WTC11 (cell line): ENCODE results near the gene EML4. TPM values are rescaled to one million over a fixed set of nuclear protein-coding genes. Genes with fewer than 3 reads are reported as not detected.
"Not testable (repeated sequence)": the region's sequence is repeated elsewhere in the genome, so short reads cannot be mapped to it uniquely, and the experiment has no call there.

Source experiments
- ATAC-seq: fragments of 200-7000 bp; cut with Tn5 transposase; 2 replicates; pipeline ENCODE4 v1.10.0; 2021; ENCODE audit warnings: mild to moderate bottlenecking, moderate library complexity
- CTCF ChIA-PET: fragments of 300-600 bp; sonication (Branson Sonifier 250); formaldehyde crosslinking; loops from one replicate; lab custom pipeline; 2021; ENCODE audit warnings: antibody characterized with exemption; lab: Charles Lee
- POLR2A ChIA-PET: fragments of 350-600 bp; sonication (Branson Sonifier 250); formaldehyde crosslinking; loops from one replicate; lab custom pipeline; 2021; ENCODE audit warnings: antibody characterized with exemption; lab: Charles Lee
- DNase-seq: peaks from one replicate; pipeline ENCODE4 v3.0.0; 2021; ENCODE audit warnings: low spot score
- H3K27ac Mint-ChIP-seq: 2 replicates; pipeline ENCODE4 v1.8.0; 2021; ENCODE audit warnings: mixed read lengths
- H3K27me3 Mint-ChIP-seq: 2 replicates; pipeline ENCODE4 v1.8.0; 2021; ENCODE audit warnings: low read depth, mild to moderate bottlenecking, moderate library complexity, mixed read lengths
- H3K36me3 Mint-ChIP-seq: 2 replicates; pipeline ENCODE4 v1.8.0; 2021; ENCODE audit warnings: mixed read lengths
- H3K4me1 Mint-ChIP-seq: 2 replicates; pipeline ENCODE4 v1.8.0; 2022; ENCODE audit warnings: mixed read lengths
- H3K4me3 Mint-ChIP-seq: 2 replicates; pipeline ENCODE4 v1.8.0; 2021; ENCODE audit warnings: mild to moderate bottlenecking, moderate library complexity, mixed read lengths
- H3K9me3 Mint-ChIP-seq: 2 replicates; pipeline ENCODE4 v1.8.0; 2021; ENCODE audit warnings: mixed read lengths
- ATF3 ChIP-seq: sonication (generic); formaldehyde crosslinking; conservative IDR thresholded peaks from 2 replicates; pipeline ENCODE4 v1.8.1; 2022; ENCODE audit warnings: mild to moderate bottlenecking, missing genetic modification reagents
- CBFB ChIP-seq: sonication (generic); formaldehyde crosslinking; IDR thresholded peaks from 2 replicates; pipeline ENCODE4 v1.8.1; 2022; ENCODE audit warnings: mild to moderate bottlenecking, low read depth, missing genetic modification reagents
- CDX4 ChIP-seq: fragments of 250-450 bp; sonication (Bioruptor Pico); IDR thresholded peaks from 2 replicates; pipeline ENCODE4 v1.9.0; 2021; ENCODE audit warnings: moderate library complexity, mild to moderate bottlenecking, inconsistent platforms, borderline replicate concordance
- FOXJ3 ChIP-seq: sonication (generic); formaldehyde crosslinking; IDR thresholded peaks from 2 replicates; pipeline ENCODE4 v1.9.0; 2021; ENCODE audit warnings: missing genetic modification reagents, mild to moderate bottlenecking, borderline replicate concordance
- GABPB1 ChIP-seq: sonication (generic); formaldehyde crosslinking; IDR thresholded peaks from 2 replicates; pipeline ENCODE4 v1.8.1; 2023; ENCODE audit warnings: mild to moderate bottlenecking, missing genetic modification reagents
- HMGXB4 ChIP-seq: sonication (generic); formaldehyde crosslinking; IDR thresholded peaks from 2 replicates; pipeline ENCODE4 v1.8.1; 2023; ENCODE audit warnings: mild to moderate bottlenecking, moderate library complexity, missing genetic modification reagents
- IRF1 ChIP-seq: sonication (generic); formaldehyde crosslinking; IDR thresholded peaks from 2 replicates; pipeline ENCODE4 v1.8.0; 2023; ENCODE audit warnings: missing genetic modification reagents
- JUN ChIP-seq: sonication (generic); formaldehyde crosslinking; IDR thresholded peaks from 2 replicates; pipeline ENCODE4 v1.8.0; 2023; ENCODE audit warnings: mild to moderate bottlenecking, missing genetic modification reagents
- KAT7 ChIP-seq: sonication (generic); formaldehyde crosslinking; IDR thresholded peaks from 2 replicates; pipeline ENCODE4 v1.8.1; 2023; ENCODE audit warnings: missing genetic modification reagents, mild to moderate bottlenecking, borderline replicate concordance
- MXD4 ChIP-seq: fragments of 250-450 bp; sonication (Bioruptor Pico); IDR thresholded peaks from 2 replicates; pipeline ENCODE4 v1.8.0; 2021; ENCODE audit warnings: mild to moderate bottlenecking, moderate library complexity, borderline replicate concordance
- OVOL2 ChIP-seq: fragments of 250-450 bp; sonication (Bioruptor Pico); IDR thresholded peaks from 2 replicates; pipeline ENCODE4 v1.9.0; 2021; ENCODE audit warnings: mild to moderate bottlenecking, borderline replicate concordance
- TEAD1 ChIP-seq: sonication (generic); formaldehyde crosslinking; IDR thresholded peaks from 2 replicates; pipeline ENCODE4 v1.8.0; 2022; ENCODE audit warnings: mild to moderate bottlenecking, missing genetic modification reagents
- ZBTB21 ChIP-seq: sonication (generic); formaldehyde crosslinking; IDR thresholded peaks from 2 replicates; pipeline ENCODE4 v1.8.1; 2023; ENCODE audit warnings: mild to moderate bottlenecking, missing genetic modification reagents, borderline replicate concordance
- total RNA-seq: library from RNA; stranded (reverse); gene quantifications from 3 replicates; pipeline ENCODE4 v1.2.3, GENCODE V29; 2021
- TF ChIP-seq, protein P1 (sequence below): sonication (generic); formaldehyde crosslinking; IDR thresholded peaks from 2 replicates; pipeline ENCODE4 v1.8.0; 2022; ENCODE audit warnings: mild to moderate bottlenecking, missing genetic modification reagents
- TF ChIP-seq, protein P2 (sequence below): fragments of 250-450 bp; sonication (Bioruptor Pico); IDR thresholded peaks from 2 replicates; pipeline ENCODE4 v1.9.0; 2021; ENCODE audit warnings: mild to moderate bottlenecking
- TF ChIP-seq, protein P3 (sequence below): sonication (generic); formaldehyde crosslinking; IDR thresholded peaks from 2 replicates; pipeline ENCODE4 v1.8.1; 2023; ENCODE audit warnings: mild to moderate bottlenecking, missing genetic modification reagents
- TF ChIP-seq, protein P4 (sequence below): sonication (generic); formaldehyde crosslinking; IDR thresholded peaks from 2 replicates; pipeline ENCODE4 v1.8.0; 2022; ENCODE audit warnings: mild to moderate bottlenecking, missing genetic modification reagents
- TF ChIP-seq, protein P5 (sequence below): fragments of 250-450 bp; sonication (Bioruptor Pico); conservative IDR thresholded peaks from 2 replicates; pipeline ENCODE4 v1.9.0; 2021; ENCODE audit warnings: mild to moderate bottlenecking
- TF ChIP-seq, protein P6 (sequence below): fragments of 200-600 bp; IDR thresholded peaks from 2 replicates; pipeline ENCODE4 v1.8.0; 2022; ENCODE audit warnings: antibody characterized with exemption

The EML4 gene
- total RNA-seq, 1 experiment from 2014 or later: 89.9 TPM

DNA sequence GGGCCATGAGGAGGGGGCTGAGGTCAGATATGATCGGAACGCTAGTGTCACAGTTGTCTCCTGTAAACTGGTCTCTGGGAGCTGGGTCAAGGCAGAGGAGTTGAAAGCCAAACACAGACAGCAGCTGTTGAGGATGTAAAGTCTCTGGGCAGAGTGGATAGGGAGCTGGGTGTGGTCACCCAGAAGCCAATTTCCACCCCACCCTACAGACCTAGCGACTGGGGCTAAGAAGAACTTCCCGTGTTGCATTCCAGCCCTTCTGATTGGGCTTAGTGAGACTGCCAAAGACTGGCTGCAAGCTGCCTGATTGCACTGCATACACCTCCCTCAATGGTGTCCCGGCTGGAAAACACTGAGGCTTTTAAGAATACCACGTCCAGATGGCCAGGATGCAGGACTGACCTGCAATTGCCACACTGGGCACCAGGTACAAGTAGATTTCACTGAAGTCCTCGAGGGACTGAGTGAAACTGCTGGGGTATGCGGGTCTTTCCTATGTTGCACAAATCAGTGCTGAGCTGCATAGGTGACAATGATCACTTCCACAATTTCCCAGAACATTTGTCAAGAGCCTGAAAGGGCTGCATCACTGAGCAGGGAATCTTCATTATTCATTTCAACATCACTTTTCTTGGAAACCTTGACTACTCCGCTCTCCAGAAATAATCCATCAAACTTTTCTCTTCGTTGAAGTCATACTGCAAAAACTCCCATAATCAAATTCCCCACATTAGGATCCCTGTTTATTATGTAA lies 43.1 kb upstream of the EML4 start:
- Mint-ChIP-seq H3K9me3 (peaks cover 9% of the 10 kb centered on the region), H3K27ac (no peak overlapping the region), H3K4me1 (peaks cover 27% of the 10 kb centered on the region), H3K27me3 (no peaks in the 10 kb centered on the region; the same call in 1 of the 2 replicates), H3K4me3 (no peak overlapping the region), H3K36me3 (no peaks in the 10 kb centered on the region)
- POLR2A ChIA-PET: no interaction called here
- CTCF ChIA-PET: no interaction called here
- DNase-seq: no peak
- ATAC-seq: peak; percentile 80
- TF ChIP-seq, protein P1, sequence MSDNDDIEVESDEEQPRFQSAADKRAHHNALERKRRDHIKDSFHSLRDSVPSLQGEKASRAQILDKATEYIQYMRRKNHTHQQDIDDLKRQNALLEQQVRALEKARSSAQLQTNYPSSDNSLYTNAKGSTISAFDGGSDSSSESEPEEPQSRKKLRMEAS: no peak
- TF ChIP-seq CDX4 (CRISPR knock-in tag) (no peak), MXD4 (CRISPR knock-in tag) (no peak), HMGXB4 (CRISPR knock-in tag) (no peak), ATF3 (CRISPR knock-in tag) (no peak), OVOL2 (no peak), TEAD1 (CRISPR knock-in tag) (no peak), IRF1 (CRISPR knock-in tag) (no peak), ZBTB21 (no peak), GABPB1 (CRISPR knock-in tag) (no peak), FOXJ3 (CRISPR knock-in tag) (no peak), JUN (CRISPR knock-in tag) (no peak), KAT7 (CRISPR knock-in tag) (no peak), CBFB (CRISPR knock-in tag) (no peak)
- TF ChIP-seq, protein P2, sequence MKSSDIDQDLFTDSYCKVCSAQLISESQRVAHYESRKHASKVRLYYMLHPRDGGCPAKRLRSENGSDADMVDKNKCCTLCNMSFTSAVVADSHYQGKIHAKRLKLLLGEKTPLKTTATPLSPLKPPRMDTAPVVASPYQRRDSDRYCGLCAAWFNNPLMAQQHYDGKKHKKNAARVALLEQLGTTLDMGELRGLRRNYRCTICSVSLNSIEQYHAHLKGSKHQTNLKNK: no peak
- TF ChIP-seq, protein P3, sequence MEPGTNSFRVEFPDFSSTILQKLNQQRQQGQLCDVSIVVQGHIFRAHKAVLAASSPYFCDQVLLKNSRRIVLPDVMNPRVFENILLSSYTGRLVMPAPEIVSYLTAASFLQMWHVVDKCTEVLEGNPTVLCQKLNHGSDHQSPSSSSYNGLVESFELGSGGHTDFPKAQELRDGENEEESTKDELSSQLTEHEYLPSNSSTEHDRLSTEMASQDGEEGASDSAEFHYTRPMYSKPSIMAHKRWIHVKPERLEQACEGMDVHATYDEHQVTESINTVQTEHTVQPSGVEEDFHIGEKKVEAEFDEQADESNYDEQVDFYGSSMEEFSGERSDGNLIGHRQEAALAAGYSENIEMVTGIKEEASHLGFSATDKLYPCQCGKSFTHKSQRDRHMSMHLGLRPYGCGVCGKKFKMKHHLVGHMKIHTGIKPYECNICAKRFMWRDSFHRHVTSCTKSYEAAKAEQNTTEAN (CRISPR knock-in tag): no peak
- TF ChIP-seq, protein P4, sequence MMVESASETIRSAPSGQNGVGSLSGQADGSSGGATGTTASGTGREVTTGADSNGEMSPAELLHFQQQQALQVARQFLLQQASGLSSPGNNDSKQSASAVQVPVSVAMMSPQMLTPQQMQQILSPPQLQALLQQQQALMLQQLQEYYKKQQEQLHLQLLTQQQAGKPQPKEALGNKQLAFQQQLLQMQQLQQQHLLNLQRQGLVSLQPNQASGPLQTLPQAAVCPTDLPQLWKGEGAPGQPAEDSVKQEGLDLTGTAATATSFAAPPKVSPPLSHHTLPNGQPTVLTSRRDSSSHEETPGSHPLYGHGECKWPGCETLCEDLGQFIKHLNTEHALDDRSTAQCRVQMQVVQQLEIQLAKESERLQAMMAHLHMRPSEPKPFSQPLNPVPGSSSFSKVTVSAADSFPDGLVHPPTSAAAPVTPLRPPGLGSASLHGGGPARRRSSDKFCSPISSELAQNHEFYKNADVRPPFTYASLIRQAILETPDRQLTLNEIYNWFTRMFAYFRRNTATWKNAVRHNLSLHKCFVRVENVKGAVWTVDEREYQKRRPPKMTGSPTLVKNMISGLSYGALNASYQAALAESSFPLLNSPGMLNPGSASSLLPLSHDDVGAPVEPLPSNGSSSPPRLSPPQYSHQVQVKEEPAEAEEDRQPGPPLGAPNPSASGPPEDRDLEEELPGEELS (CRISPR knock-in tag): no peak
- TF ChIP-seq, protein P5, sequence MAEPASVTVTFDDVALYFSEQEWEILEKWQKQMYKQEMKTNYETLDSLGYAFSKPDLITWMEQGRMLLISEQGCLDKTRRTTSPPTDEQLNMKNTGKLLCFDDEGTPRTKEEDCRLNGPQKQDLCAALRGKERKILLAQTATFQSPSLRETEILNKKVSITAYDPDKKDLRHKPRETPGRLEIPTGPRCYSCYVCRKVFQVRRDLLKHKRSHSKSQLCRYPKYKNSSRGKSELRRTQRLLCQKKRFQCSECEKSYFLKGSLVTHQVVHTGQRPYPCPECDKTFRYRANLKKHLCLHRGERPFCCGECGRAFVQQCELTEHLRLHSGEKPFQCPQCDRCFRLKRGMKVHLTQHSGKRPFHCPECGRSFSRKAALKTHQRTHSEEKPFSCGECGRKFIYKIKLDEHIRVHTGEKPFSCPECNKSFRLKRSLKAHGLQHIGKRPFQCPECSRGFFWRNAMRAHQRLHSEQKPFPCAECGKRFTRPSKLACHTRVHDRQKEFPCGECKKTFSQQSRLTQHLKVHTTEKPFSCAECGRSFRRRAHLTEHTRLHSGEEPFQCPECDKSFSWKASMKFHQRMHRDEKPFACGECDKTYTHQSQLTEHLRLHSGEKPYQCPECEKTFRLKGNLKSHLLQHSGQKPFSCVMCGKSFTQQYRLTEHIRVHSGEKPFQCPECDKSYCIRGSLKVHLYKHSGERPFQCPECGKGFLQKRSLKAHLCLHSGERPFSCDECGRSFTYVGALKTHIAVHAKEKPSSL (CRISPR knock-in tag): no peak
- TF ChIP-seq, protein P6, sequence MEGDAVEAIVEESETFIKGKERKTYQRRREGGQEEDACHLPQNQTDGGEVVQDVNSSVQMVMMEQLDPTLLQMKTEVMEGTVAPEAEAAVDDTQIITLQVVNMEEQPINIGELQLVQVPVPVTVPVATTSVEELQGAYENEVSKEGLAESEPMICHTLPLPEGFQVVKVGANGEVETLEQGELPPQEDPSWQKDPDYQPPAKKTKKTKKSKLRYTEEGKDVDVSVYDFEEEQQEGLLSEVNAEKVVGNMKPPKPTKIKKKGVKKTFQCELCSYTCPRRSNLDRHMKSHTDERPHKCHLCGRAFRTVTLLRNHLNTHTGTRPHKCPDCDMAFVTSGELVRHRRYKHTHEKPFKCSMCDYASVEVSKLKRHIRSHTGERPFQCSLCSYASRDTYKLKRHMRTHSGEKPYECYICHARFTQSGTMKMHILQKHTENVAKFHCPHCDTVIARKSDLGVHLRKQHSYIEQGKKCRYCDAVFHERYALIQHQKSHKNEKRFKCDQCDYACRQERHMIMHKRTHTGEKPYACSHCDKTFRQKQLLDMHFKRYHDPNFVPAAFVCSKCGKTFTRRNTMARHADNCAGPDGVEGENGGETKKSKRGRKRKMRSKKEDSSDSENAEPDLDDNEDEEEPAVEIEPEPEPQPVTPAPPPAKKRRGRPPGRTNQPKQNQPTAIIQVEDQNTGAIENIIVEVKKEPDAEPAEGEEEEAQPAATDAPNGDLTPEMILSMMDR: no peak

DNA sequence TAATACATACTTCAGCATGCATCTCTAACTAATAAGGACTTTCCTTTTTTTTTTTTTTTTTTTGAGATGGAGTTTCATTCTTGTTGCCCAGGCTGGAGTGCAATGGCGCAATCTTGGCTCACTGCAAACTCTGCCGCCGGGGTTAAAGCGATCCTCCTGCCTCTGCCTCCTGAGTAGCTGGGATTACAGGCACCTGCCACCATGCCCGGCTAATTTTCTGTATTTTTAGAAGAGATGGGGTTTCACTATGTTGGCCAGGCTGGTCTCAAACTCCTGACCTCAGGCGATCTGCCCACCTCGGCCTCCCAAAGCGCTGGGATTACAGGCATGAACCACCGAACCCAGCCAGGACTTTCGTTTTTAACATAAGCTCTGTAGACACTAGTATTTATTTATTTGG lies 42.3 kb upstream of the EML4 start:
- H3K36me3 Mint-ChIP-seq, H3K9me3 Mint-ChIP-seq, H3K4me3 Mint-ChIP-seq, ATAC-seq, POLR2A ChIA-PET, H3K27ac Mint-ChIP-seq, H3K27me3 Mint-ChIP-seq, DNase-seq: not testable (repeated sequence)
- CTCF ChIA-PET: interaction anchor here (1.0 kb wide), 1 partner anchor 15 kb away, joined by 3 read pairs; no protein-coding TSS in a partner anchor
- peaks cover 35% of the 10 kb centered on the region for H3K4me1 Mint-ChIP-seq
